DND-41 (cell line): Measurements from ENCODE around the gene S100A4.
A peak's percentile ranks its signal among the peaks of the same experiment; 100 is the strongest.

ENCODE experiments used
- ATAC-seq: fragments of 200-7000 bp; cut with Tn5 transposase; 3 replicates; pipeline ENCODE4 v1.9.1; 2021; ENCODE audit warnings: low read depth; ENCODE audit not compliant: insufficient read depth
- DNase-seq: peaks from one replicate; pipeline ENCODE4 v3.0.0-alpha.2; 2020
- H2AFZ ChIP-seq: 2 replicates; pipeline ENCODE4 v1.6.0; 2012; ENCODE audit warnings: low read depth, low read length
- H3K27ac ChIP-seq: 2 replicates; pipeline ENCODE4 v1.5.1; 2012; ENCODE audit warnings: low read length, inconsistent platforms
- H3K27me3 ChIP-seq: fragments of 200-600 bp; sonication (generic); 2 replicates; pipeline ENCODE4 v1.6.0; 2012; ENCODE audit warnings: low read length, mild to moderate bottlenecking, inconsistent platforms; ENCODE audit not compliant: insufficient read depth, poor library complexity
- H3K36me3 ChIP-seq: 2 replicates; pipeline ENCODE4 v1.5.1; 2012; ENCODE audit warnings: low read length, inconsistent platforms; ENCODE audit not compliant: insufficient read depth
- H3K4me1 ChIP-seq: 2 replicates; pipeline ENCODE4 v1.5.1; 2012; ENCODE audit warnings: mild to moderate bottlenecking, low read length; ENCODE audit not compliant: insufficient read depth
- H3K4me2 ChIP-seq: 2 replicates; pipeline ENCODE4 v1.6.0; 2012; ENCODE audit warnings: mild to moderate bottlenecking, moderate library complexity, low read length, inconsistent platforms; ENCODE audit not compliant: insufficient read depth
- H3K4me3 ChIP-seq, 2 experiments: fragments of 200-600 bp in 1 of 2; shearing (Covaris generic) in 1 of 2; 2 replicates each; pipeline ENCODE4 v1.5.1; 2012 to 2016; ENCODE audit warnings: inconsistent platforms in 2 of 2, low read length in 2 of 2, mild to moderate bottlenecking in 2 of 2, low read depth in 1 of 2, moderate library complexity in 1 of 2
- H3K79me2 ChIP-seq: 2 replicates; pipeline ENCODE4 v1.6.0; 2012; ENCODE audit warnings: low read length, inconsistent platforms; ENCODE audit not compliant: insufficient read depth
- H3K9ac ChIP-seq: 2 replicates; pipeline ENCODE4 v1.6.0; 2012; ENCODE audit warnings: low read depth, mild to moderate bottlenecking, inconsistent platforms, low read length, moderate library complexity
- H3K9me3 ChIP-seq: 2 replicates; pipeline ENCODE4 v1.5.1; 2012; ENCODE audit warnings: low read length, moderate library complexity, mild to moderate bottlenecking, inconsistent platforms; ENCODE audit not compliant: insufficient read depth, severe bottlenecking
- H4K20me1 ChIP-seq: 2 replicates; pipeline ENCODE4 v1.6.0; 2012; ENCODE audit warnings: low read length; ENCODE audit not compliant: insufficient read depth
- CTCF ChIP-seq: IDR thresholded peaks from 2 replicates; pipeline ENCODE4 v1.5.1; 2012; ENCODE audit warnings: borderline replicate concordance, low read length, moderate library complexity, mild to moderate bottlenecking; ENCODE audit not compliant: poor library complexity, severe bottlenecking; ENCODE audit errors: extremely low read depth
- EZH2 ChIP-seq: IDR thresholded peaks from 3 replicates; pipeline ENCODE4 v1.6.1; 2012; ENCODE audit warnings: borderline replicate concordance, low read depth, mild to moderate bottlenecking, moderate library complexity, low read length, inconsistent platforms; ENCODE audit not compliant: severe bottlenecking

The S100A4 gene

GRCh38 chr1:153572569-153573015, 27.0 kb upstream of the S100A4 start:
- Histone ChIP-seq H3K79me2 (no peaks in the 10 kb centered on the region), H3K9me3 (no peaks in the 10 kb centered on the region), H3K4me2 (no peak overlapping the region), H3K36me3 (no peaks in the 10 kb centered on the region), H2AFZ (no peak overlapping the region), H3K27me3 (no peaks in the 10 kb centered on the region), H3K27ac (no peak overlapping the region), H3K9ac (no peak overlapping the region), H3K4me3 (no peak overlapping the region), H4K20me1 (no peaks in the 10 kb centered on the region), H3K4me1 (peaks cover 9% of the 10 kb centered on the region)
- peak; percentile 28 for DNase-seq
- ATAC-seq, result peak; percentile 47; the same call in 2 of the 3 replicates
- TF ChIP-seq EZH2 (no peak), CTCF (peak; percentile 44)

- Histone ChIP-seq H3K9me3 (no peaks in the 10 kb centered on the region), H3K36me3 (no peaks in the 10 kb centered on the region), H3K9ac (no peak overlapping the region), H3K4me3 (no peak overlapping the region), H3K27me3 (no peaks in the 10 kb centered on the region), H3K79me2 (no peaks in the 10 kb centered on the region), H3K4me2 (no peak overlapping the region), H3K4me1 (peaks cover 13% of the 10 kb centered on the region), H4K20me1 (no peaks in the 10 kb centered on the region), H2AFZ (no peak overlapping the region), H3K27ac (no peak overlapping the region)
- ATAC-seq, result no peak
- no peak for TF ChIP-seq EZH2
- TF ChIP-seq CTCF, result no peak
- no peak for DNase-seq
These were observed 26.1 kb upstream of the S100A4 start for GRCh38 chr1:153571706-153572105.

GRCh38 chr1:153570874-153571273, 25.3 kb upstream of the S100A4 start:
- no peak for DNase-seq
- Histone ChIP-seq H3K9ac (no peak overlapping the region), H3K79me2 (no peaks in the 10 kb centered on the region), H3K36me3 (no peaks in the 10 kb centered on the region), H3K4me2 (no peak overlapping the region), H3K4me3 (no peak overlapping the region), H3K4me1 (peaks cover 14% of the 10 kb centered on the region), H3K9me3 (no peaks in the 10 kb centered on the region), H4K20me1 (no peaks in the 10 kb centered on the region), H3K27me3 (no peaks in the 10 kb centered on the region), H3K27ac (no peak overlapping the region), H2AFZ (no peak overlapping the region)
- no peak for ATAC-seq
- TF ChIP-seq CTCF, result no peak
- no peak for TF ChIP-seq EZH2

- H3K9me3 ChIP-seq, result no peaks in the 10 kb centered on the region
- H3K27me3 ChIP-seq, result no peaks in the 10 kb centered on the region
- H3K4me2 ChIP-seq, result no peak overlapping the region
- H3K36me3 ChIP-seq, result no peaks in the 10 kb centered on the region
- H3K9ac ChIP-seq, result no peak overlapping the region
- H3K79me2 ChIP-seq, result no peaks in the 10 kb centered on the region
- H4K20me1 ChIP-seq, result no peaks in the 10 kb centered on the region
- H3K4me3 ChIP-seq, result no peak overlapping the region
- no peak for DNase-seq
- ATAC-seq, result no peak
- no peak overlapping the region for H2AFZ ChIP-seq
- H3K27ac ChIP-seq, result no peak overlapping the region
- TF ChIP-seq EZH2 (no peak), CTCF (no peak)
- H3K4me1 ChIP-seq, result peaks cover 14% of the 10 kb centered on the region
These were observed 23.9 kb upstream of the S100A4 start for GRCh38 chr1:153569465-153569864.
